GM18499 (cell line): ENCODE results near the gene RIMS4.
"Not testable (repeated sequence)": the region's sequence is repeated elsewhere in the genome, so short reads cannot be mapped to it uniquely, and the experiment has no call there.

Experiments
- ATAC-seq: cut with Tn5 transposase; IDR thresholded peaks from one replicate; pipeline ENCODE4 v1.9.1; 2021; ENCODE audit warnings: moderate number of reproducible peaks; ENCODE audit not compliant: insufficient read depth, unreplicated experiment

Gene RIMS4

DNA sequence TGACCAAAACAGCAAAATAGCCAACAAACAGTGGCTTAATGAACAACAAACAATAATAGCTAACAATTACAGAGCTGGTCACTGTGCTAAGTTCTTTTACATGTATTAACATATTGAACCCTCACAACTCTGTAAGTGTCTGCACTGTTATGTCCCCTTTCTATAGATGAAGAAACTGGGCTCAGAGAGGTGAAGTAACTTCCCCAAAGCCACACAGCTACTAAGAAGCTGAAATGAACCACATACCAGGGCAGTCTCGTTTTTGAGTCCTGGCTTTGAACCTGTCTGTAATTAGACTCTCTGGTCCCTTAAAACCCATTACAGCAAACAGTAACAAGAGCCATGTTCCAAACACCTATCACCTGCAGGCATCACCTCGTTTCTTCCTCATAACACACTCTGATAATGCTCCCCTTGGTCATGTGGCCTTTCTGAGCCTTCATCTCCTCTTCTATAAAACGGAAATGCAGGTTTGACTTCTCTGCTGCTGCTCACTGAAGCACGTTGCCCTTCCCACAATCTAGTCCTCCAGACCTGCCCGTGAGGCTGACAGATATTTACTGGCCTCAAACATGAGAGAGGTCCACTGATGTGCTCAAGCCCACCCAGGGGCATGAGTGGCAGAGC lies 41.4 kb downstream of the RIMS4 start:
- ATAC-seq = no peak

DNA sequence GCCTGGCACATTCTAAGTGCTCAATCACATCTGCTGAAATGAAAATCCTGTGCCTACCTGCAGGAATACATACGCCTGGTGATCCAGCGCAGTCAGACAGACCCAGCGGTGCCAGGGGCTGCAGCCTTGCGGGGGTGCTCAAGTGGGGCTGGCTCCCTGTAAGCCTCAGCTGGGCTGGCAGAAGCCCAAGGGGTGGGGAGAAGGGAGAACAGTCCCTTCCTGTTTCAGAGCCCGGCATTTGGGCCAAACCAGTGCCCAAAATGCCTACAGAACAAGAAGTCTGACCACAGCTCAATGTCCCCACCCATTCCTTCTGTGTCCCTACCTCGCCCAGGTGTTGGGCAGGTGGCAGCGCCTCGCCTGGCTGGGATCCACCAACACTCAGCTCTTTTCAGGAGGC lies 42.1 kb downstream of the RIMS4 start:
- no peak for ATAC-seq

DNA sequence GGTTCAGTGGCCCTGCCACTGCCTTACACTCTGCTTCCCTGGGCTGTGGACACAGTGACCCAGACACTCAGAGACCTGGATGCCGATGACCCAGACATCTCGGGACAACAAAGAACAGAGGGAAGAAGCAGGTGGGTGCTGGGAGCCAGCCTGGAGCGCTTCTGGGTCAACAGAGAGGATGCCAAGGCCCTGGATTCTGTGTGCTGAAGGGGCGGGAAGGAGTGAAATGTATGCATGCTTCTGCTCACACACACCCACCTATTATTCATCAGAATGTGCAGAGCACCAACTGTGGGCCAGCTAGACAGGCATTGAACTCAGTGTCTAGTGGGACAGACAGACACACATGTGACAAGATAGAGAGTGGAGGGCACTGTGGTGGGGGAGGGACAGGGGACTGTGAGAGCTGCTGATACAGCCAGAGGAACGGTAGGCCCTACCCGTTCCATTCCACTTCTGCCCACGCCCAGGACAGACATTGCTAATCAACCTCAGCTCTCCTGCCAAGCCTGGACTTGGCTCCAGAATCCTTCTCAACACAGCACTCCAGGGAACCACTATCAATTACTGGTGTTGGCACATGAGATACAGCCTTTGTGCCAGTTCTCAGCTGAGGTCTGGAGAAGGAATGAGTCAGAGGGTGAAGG lies 44.5 kb downstream of the RIMS4 start:
- ATAC-seq = no peak

DNA sequence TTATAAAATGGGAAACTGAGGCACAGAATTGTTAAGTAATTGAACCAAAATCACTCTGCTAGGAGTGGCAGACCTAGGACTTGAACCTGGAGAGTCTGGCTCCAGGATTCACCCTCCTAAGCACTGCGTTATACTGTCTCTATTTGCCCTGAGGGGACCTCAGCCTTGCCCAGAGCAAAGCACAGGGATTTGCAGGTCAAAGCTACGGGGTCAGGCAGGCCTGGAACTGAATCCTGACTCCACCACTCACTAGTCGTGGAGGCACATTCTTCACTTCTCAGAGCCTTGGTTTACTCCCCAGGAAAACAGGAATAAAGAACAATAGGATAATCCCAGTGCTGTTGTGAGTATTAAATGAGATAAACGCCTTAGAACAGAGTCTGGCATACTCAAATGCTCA lies 45.3 kb downstream of the RIMS4 start:
- ATAC-seq = no peak

DNA sequence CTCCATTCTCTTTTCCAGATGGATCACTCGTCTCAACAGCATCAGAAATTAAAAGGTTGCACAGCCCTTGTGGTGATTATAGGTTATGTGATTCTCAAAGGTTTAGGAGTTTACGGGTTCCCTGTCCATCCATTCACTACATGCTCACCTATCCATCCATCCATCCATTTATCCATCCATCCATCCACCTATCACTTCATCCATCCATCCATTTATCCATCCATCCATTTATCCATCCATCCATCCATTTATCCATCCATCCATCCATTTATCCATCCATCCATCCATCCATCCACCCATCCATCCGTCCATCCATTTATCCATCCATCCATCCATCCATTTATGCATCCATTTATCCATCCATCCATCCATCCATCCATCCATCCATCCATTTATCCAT lies 46.5 kb downstream of the RIMS4 start:
- not testable (repeated sequence) for ATAC-seq

DNA sequence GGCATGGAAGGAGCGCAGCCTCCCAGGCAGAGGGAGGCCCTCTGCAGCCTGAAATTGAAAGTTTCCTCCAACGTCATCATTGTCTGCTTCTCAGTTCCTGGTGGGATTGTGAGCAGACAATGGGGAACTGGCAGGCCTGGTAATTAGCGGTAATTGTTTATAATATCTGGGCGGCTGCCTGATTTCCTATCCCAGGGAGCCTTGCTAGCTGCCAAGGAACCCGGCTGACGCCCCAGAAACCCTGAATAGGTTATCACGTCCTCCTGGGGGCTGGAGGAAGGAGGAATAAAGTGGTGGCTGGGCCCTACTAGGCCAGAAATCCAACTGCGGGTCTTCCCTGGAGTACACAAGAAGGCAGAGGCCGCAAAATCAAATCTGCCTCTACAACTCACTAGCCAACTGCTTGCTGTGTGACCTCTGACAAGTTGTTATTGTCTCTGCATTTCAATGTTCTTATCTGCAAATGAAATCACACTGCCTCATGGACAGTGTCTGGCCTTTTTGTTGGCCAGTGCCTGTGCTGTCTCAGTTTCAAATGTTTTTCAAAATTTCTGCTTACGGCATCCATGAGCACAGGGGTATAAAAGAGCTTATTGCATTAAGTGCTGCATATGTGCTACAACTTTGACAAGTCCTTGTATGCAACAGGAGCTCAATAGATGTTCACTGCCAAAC lies 47.7 kb downstream of the RIMS4 start:
- ATAC-seq = no peak

DNA sequence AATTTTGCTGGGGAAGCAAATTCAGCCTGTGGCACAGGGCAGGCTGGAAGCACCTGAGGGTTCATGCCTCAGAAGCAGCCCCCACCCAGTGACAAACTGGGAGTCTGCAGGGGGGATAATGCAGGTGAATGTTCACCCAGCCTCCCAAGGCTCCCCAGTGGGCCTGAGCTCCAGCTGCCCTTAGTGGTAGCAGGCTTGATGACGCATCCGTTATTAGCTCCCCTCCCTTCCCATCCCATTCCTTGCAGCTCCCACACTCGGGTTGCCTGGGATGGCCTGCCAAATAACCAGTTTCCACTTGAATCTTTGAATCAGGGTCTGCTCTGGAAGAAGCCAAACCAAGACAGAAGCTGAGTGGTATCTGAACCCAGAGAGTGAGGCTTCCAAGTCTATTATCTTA lies 48.9 kb downstream of the RIMS4 start:
- no peak for ATAC-seq

DNA sequence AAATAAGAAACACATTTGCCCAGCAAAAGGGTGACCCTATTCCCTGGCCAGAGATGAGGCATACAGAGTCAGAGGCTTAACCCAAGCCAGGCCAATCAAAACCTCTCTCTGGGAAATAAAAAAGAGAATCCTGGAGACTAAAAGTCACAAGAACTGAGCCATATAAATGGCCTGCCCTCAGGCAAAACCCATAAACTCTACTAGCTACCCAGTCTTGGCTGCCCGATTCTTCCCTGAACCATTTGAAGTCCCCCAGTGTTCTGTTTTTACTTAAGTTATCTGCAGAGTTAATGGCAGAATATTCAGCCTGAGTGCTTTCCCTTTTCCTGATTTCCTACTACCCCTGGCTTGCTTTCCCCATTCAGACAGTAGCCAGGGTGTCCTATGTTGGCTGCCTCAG lies 50.8 kb downstream of the RIMS4 start:
- ATAC-seq = no peak

DNA sequence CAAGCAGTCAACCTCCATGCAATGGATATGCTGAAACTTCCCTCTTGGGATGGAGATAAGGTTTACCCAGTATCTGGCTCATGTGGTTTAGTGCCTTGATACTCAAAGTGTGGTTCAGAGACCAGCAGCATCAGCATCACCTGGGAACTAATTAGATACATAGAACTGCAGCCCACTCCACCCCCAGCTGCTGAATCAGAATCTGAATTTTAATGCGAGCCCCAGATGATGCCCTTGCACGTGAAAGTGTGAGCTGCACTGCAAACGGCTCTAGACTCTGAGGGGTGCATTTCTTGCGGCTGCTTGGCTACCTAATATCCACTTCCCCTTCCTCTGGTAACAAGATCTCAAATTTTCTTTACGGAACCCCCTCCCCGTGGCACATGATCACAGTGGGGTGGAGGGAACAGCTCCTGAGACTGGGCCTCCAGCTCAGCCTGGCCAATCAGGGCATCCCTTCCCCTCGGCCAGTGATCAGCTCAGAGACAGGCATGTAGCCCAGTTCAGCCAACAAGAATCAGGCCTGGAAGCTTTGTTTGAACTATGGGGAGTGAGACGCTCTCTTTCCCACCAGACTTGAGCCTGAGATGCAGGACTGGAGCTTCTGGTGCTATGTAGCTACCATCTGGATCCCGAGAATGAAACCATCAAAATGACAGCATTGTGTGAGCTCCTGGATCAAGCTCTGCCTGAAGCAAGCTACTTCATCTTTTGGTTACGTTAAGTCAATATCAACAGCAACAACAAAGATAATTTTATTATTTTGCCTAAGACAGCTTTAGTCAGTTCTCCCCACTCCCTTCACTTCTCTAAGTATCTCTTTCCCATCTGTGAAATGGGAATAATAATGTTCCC lies 51.9 kb downstream of the RIMS4 start:
- no peak for ATAC-seq

DNA sequence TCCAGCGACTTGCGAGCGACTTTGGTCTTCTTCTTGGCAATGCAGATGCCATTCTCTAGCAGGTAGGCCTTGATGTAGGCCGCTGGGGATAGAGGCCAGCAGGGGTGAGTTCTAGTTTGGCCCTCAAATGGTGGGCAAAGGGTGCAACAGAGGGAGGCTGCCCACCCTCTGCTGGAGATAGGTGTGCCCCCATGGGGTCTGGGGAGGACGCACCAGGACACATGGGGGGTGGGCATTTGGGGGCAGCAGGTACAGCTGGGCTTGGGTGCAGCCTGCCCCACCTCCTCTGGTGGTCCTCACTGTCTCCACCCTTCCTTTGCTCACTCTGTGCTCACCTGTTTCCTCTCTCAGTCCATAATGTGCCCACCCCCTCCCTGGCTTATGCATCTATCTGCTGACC lies 53.4 kb downstream of the RIMS4 start:
- no peak for ATAC-seq

DNA sequence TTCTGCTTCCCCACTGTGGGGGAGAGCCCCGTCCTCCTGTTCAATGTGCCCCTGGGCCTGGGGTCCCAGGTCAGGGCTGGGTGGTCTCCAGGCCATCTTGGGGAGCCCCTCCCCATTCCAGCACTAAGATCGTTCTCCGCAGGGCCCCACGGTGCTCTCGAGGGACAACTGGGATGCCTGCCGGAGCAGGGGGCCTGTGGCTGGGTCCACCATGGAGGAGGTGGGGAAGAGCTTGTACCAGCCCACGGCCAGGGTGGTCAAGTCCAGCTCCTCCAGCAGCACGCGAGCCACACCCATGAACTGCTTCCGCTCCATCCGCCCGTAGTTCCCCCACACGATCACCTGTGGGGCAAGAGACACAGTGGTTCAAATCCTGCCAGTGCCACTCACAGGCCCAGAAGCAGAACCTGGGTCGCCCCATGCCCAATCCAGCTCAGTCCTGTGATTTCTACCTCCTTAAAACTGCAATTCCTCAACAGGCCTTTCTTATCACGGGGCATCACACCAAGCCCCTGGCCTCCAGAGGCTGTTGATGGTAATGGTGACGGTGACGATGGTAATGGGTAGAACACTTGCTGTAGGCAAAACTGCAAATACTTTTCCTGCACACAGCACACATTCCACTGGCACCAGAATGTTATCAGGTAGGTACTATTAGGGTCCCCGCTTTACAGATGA lies 54.2 kb downstream of the RIMS4 start:
- ATAC-seq = no peak

DNA sequence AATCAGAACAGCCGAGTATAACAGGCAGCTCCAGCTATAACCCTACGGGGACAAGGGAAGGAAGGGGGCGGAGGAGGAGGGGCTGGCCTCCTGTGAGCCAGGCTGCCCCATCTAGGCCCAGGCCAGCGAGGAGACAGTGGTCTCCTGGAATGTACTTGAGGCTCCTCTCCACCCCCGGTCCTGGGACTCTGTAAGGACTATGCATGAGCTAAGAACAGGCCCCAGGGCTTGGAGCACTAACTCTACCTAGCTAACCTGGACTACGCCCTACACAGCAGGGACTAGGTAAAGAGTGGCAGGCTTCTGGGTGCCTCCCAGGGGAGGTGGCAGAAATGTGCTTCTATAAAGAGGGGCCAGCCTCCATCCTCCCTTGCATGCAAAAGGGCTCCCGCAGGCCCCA lies 55.8 kb downstream of the RIMS4 start:
- ATAC-seq = no peak

DNA sequence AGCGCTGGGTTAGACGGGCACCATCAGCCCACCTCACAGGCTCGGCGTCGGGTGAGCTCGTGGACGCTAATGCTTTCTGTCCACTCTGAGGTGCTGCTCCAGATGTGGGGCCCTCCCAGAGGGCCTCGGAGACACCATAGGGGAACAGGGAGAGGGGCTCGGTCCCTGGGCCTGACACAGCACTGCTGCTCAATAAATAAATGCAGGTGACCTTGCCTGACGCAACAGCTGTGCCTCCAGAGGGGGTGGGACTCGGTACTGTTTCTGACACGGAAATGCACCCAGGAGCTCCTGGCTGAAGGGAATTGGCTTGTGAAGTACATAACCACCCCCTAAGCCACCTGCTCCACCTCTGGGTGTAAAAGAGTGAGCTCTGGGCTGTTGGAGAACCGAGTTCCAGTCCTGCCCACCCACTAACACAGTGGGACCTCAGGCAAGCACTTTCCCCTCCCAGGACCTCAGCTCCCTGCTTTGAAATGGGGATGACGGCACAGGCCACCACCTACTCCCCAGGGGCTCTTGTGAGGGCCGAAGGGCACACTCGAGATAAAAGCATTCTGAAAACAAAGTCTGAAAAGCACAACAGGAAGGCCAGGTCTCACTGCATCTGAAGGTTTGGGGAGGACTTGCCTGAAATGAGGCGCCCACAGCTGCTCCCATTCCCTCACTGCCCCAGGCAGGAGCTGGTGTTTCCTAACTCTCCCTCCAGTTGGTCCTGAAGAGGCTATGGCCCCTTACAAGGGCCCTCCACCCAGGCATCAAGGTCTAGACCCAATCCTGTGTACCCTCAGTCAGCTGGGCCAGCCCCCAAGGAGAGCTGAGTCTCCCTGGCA lies 58.0 kb downstream of the RIMS4 start:
- no peak for ATAC-seq

DNA sequence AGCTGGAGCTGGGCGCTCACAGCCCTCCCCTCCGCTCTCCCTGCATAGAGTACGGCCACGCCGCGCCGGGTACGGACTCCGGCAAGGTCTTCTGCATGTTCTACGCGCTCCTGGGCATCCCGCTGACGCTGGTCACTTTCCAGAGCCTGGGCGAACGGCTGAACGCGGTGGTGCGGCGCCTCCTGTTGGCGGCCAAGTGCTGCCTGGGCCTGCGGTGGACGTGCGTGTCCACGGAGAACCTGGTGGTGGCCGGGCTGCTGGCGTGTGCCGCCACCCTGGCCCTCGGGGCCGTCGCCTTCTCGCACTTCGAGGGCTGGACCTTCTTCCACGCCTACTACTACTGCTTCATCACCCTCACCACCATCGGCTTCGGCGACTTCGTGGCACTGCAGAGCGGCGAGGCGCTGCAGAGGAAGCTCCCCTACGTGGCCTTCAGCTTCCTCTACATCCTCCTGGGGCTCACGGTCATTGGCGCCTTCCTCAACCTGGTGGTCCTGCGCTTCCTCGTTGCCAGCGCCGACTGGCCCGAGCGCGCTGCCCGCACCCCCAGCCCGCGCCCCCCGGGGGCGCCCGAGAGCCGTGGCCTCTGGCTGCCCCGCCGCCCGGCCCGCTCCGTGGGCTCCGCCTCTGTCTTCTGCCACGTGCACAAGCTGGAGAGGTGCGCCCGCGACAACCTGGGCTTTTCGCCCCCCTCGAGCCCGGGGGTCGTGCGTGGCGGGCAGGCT lies 60.1 kb downstream of the RIMS4 start:
- ATAC-seq = no peak

DNA sequence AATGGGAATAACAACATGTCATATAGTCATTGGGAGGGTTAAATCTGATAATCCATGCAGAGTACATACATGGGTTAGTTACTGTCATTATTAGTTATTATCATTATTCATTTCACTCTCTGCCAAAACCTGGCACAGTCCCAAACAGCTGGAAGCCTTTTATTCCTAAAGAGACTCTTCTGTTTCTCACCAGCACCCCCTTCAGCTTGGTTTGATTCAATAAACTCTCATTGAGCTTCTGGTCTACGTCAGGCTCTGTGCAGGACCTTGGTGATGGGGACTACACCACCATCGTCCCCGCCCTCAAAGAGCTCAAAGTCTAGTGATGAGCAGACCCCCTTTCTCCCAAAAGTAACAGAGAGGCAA lies 62.4 kb downstream of the RIMS4 start:
- ATAC-seq = no peak

DNA sequence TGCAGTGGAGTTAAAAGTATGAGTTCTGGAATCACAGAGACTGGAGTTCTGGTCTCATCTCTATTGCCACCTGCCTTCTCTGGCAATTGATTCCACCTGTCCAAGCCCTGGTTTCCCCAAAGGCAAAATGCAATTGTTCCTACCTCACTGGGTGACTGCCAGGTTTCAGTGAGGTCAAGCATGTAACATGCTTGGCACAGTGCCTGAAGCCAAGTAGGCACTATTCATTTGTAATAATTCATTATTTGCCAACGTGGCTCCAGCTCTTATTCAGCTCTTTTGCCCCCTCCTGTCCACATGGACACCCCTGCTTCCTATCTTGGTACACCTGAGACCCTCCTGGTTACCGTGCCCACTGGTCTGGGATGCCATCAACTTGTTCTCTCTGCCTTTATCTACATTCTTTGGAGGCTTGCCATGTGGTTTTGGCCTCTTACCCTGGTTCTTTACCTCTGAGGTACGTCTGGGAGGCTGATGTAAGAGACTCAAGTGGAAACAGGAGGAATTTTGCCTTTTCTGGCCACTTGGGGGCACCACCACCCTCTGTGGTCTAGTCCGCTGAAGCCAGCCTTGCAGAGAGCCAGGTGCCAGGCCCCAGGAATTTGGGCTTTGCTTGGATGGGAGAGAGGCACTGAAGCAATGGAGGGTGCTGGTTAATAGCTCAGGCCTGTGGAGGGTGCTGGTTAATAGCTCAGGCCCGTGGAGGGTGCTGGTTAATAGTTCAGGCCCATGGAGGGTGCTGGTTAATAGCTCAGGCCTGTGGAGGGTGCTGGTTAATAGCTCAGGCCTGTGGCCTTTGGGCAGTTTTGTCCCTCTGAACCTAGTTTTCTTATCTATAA lies 63.0 kb downstream of the RIMS4 start:
- ATAC-seq = no peak

DNA sequence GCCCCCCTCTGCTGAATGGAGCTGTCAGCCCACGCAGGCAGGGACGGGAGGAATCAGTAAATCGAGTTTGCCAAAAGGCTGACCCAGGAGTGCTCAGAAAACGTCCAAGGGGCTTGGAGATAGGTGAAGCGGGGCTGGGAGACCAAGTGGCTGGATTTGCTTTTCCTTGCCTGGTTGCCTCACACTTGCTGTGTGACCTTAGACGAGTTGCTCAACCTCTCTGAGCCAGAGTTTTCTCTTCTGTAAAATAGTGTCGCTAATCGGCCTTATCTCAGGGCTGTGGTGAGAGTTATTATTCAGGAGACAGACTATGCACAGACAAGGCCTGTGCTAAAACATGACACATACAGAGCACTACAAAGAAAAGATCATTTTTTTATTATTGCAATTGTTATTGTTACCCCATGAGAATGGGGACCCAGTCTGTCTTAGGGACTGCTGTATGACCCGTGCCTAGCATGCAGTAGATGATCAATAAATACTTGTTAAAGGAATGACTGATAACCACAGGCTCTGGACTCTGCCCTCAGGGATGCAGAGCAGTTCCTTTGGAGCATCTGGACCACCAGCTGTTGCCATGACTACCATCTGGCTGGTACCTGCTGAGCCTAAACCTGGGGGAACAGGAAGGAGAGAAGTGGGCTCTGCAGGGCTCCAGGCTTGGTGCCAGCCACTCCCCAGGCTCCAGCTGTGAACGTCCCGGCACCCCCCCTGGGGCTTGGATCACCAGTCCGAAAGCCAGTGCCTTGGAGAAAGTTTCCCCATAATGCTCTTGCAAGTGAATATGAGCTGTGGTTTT lies 63.8 kb downstream of the RIMS4 start:
- no peak for ATAC-seq
